Measurements from ENCODE around the gene EFEMP2. TPM values are rescaled to one million over a fixed set of nuclear protein-coding genes. Genes with fewer than 3 reads are reported as not detected.

Gene EFEMP2
- total and polyA plus RNA-seq, 2 donors (not counting 1 experiment from before 2014, with no cell fraction given): 74.0 to 161 TPM

- no peak overlapping the region for H3K9ac ChIP-seq (ENCODE audit: insufficient read depth, low read length)
- no peaks in the 10 kb centered on the region for H4K20me1 ChIP-seq (ENCODE audit: control insufficient read depth, extremely low read depth, insufficient read depth, low read length)
- TF ChIP-seq CTCF (conservative IDR thresholded peaks at IDR 0.05 in 1 of 2, IDR thresholded peaks at IDR 0.05 in 1 of 2; ENCODE audit: low read depth in 1 of 2, low read length in 2 of 2): no peak
- no peak for TF ChIP-seq EZH2 (IDR thresholded peaks at IDR 0.05; ENCODE audit: low read length, missing control alignments)
- H3K4me2 ChIP-seq (ENCODE audit: extremely low read depth, insufficient read depth, low read length): no peak overlapping the region
- peaks cover 15% of the 10 kb centered on the region for H3K4me1 ChIP-seq (ENCODE audit: control insufficient read depth, extremely low read depth, insufficient read depth, low read length)
- H3K36me3 ChIP-seq (ENCODE audit: control insufficient read depth, insufficient read depth, low read length): peaks cover 49% of the 10 kb centered on the region
- no peak overlapping the region for H3K27ac ChIP-seq (ENCODE audit: insufficient read depth, low read length)
- H3K79me2 ChIP-seq (ENCODE audit: control insufficient read depth, insufficient read depth, low read length): peaks cover 36% of the 10 kb centered on the region
- H2AFZ ChIP-seq (ENCODE audit: low read length): no peak overlapping the region
- H3K9me3 ChIP-seq (ENCODE audit: control insufficient read depth, insufficient read depth, low read depth, low read length): no peaks in the 10 kb centered on the region
- no peak for DNase-seq (ENCODE audit: low read depth in 2 of 2)
- no peaks in the 10 kb centered on the region for H3K27me3 ChIP-seq (ENCODE audit: control insufficient read depth, insufficient read depth, low read length)
- no peak overlapping the region for H3K4me3 ChIP-seq (replicated peaks in 1 of 4; ENCODE audit: control extremely low read depth in 1 of 4, insufficient read depth in 1 of 4, low read depth in 3 of 4, low read length in 4 of 4)
Measured at GRCh38 chr11:65863889-65864705, 8.5 kb downstream of the EFEMP2 start.

DNA sequence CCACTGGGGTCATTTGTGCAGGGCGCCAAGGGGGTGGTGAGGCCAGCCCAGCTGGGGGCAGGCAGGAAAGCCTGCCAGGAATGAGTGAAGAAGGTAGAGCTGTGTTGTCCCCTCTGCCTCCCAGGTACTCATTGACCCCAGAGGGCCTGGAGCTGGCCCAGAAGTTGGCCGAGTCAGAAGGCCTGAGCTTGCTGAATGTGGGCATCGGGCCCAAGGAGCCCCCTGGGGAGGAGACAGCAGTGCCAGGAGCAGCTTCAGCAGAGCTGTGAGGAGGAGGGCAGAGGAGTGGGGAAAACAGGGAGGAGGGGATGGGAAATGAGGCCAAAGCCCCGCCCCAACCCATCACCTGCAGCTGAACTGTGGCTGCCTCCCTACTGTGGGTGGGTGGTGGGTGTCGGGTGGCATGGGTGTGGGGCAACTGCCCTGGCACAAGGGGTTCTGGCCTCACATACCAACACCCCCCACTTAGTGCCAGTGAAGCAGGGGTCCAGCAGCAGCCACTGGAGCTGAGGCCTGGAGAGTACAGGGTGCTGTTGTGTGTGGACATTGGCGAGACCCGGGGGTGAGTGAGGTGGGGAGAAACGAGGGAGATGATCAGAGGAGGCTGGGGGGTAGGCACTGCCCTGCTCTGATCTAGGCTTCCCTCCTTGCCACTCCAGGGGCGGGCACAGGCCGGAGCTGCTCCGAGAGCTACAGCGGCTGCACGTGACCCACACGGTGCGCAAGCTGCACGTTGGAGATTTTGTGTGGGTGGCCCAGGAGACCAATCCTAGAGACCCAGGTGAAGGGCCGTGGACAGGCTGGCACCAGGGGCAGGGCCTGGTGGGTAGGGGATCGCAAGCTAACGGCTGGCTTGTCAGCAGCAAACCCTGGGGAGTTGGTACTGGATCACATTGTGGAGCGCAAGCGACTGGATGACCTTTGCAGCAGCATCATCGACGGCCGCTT, 9.4 kb downstream of the EFEMP2 start:
- peaks cover 18% of the 10 kb centered on the region for H3K4me1 ChIP-seq (ENCODE audit: control insufficient read depth, extremely low read depth, insufficient read depth, low read length)
- no peaks in the 10 kb centered on the region for H3K9me3 ChIP-seq (ENCODE audit: control insufficient read depth, insufficient read depth, low read depth, low read length)
- H3K9ac ChIP-seq (ENCODE audit: insufficient read depth, low read length): no peak overlapping the region
- H3K4me2 ChIP-seq (ENCODE audit: extremely low read depth, insufficient read depth, low read length): no peak overlapping the region
- no peak overlapping the region for H3K27ac ChIP-seq (ENCODE audit: insufficient read depth, low read length)
- H3K4me3 ChIP-seq (replicated peaks in 1 of 4; ENCODE audit: control extremely low read depth in 1 of 4, insufficient read depth in 1 of 4, low read depth in 3 of 4, low read length in 4 of 4): no peak overlapping the region
- no peak for DNase-seq (ENCODE audit: low read depth in 2 of 2)
- peaks cover 45% of the 10 kb centered on the region for H3K36me3 ChIP-seq (ENCODE audit: control insufficient read depth, insufficient read depth, low read length)
- H3K27me3 ChIP-seq (ENCODE audit: control insufficient read depth, insufficient read depth, low read length): no peaks in the 10 kb centered on the region
- H4K20me1 ChIP-seq (ENCODE audit: control insufficient read depth, extremely low read depth, insufficient read depth, low read length): no peaks in the 10 kb centered on the region
- H2AFZ ChIP-seq (ENCODE audit: low read length): no peak overlapping the region
- peaks cover 34% of the 10 kb centered on the region for H3K79me2 ChIP-seq (ENCODE audit: control insufficient read depth, insufficient read depth, low read length)
- no peak for TF ChIP-seq EZH2 (IDR thresholded peaks at IDR 0.05; ENCODE audit: low read length, missing control alignments)
- no peak for TF ChIP-seq CTCF (conservative IDR thresholded peaks at IDR 0.05 in 1 of 2, IDR thresholded peaks at IDR 0.05 in 1 of 2; ENCODE audit: low read depth in 1 of 2, low read length in 2 of 2)

- peak overlapping the region; percentile 7 for H3K9ac ChIP-seq (ENCODE audit: insufficient read depth, low read length)
Measured at GRCh38 chr11:65862191-65862735, 10.3 kb downstream of the EFEMP2 start.

More at GRCh38 chr11:65862191-65862735, 10.3 kb downstream of the EFEMP2 start:
- H4K20me1 ChIP-seq (ENCODE audit: control insufficient read depth, extremely low read depth, insufficient read depth, low read length): no peaks in the 10 kb centered on the region
- no peak overlapping the region for H2AFZ ChIP-seq (ENCODE audit: low read length)
- peak overlapping the region; percentile 73 for H3K4me2 ChIP-seq (ENCODE audit: extremely low read depth, insufficient read depth, low read length)
- peaks cover 15% of the 10 kb centered on the region for H3K4me1 ChIP-seq (ENCODE audit: control insufficient read depth, extremely low read depth, insufficient read depth, low read length)
- peaks cover 40% of the 10 kb centered on the region for H3K36me3 ChIP-seq (ENCODE audit: control insufficient read depth, insufficient read depth, low read length)
- peaks cover 39% of the 10 kb centered on the region for H3K79me2 ChIP-seq (ENCODE audit: control insufficient read depth, insufficient read depth, low read length)
- H3K27me3 ChIP-seq (ENCODE audit: control insufficient read depth, insufficient read depth, low read length): no peaks in the 10 kb centered on the region
- peak overlapping the region in 1 of 4 experiments; percentile 96 for H3K4me3 ChIP-seq (replicated peaks in 1 of 4; ENCODE audit: control extremely low read depth in 1 of 4, insufficient read depth in 1 of 4, low read depth in 3 of 4, low read length in 4 of 4)
- H3K27ac ChIP-seq (ENCODE audit: insufficient read depth, low read length): peak overlapping the region; percentile 27
- no peak for DNase-seq (ENCODE audit: low read depth in 2 of 2)
- TF ChIP-seq CTCF (conservative IDR thresholded peaks at IDR 0.05 in 1 of 2, IDR thresholded peaks at IDR 0.05 in 1 of 2; ENCODE audit: low read depth in 1 of 2, low read length in 2 of 2) (no peak), EZH2 (IDR thresholded peaks at IDR 0.05; ENCODE audit: low read length, missing control alignments) (no peak)
- no peaks in the 10 kb centered on the region for H3K9me3 ChIP-seq (ENCODE audit: control insufficient read depth, insufficient read depth, low read depth, low read length)
